ENCODE data around the gene PDE11A.

PDE11A gene

DNA sequence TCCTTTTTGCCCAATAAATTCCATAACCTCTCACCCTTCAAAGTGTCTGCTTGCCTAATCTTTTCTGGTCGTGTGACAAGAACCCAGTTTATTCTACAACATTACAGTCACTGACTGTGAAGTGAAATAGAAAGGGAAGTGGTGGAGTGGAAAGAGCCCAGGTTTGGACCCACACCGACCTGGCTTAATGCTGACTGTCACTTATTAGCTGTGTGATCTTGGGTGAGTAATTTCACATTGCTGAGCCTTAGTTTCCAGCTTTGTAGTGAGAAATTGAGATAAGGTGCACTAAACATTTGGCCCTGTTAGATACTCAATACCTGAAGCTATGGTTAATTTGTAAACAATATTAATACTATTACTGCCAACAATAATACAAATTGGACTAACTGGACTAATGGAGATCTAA, 388.9 kb downstream of the PDE11A start:
- no peak for DNase-seq

DNA sequence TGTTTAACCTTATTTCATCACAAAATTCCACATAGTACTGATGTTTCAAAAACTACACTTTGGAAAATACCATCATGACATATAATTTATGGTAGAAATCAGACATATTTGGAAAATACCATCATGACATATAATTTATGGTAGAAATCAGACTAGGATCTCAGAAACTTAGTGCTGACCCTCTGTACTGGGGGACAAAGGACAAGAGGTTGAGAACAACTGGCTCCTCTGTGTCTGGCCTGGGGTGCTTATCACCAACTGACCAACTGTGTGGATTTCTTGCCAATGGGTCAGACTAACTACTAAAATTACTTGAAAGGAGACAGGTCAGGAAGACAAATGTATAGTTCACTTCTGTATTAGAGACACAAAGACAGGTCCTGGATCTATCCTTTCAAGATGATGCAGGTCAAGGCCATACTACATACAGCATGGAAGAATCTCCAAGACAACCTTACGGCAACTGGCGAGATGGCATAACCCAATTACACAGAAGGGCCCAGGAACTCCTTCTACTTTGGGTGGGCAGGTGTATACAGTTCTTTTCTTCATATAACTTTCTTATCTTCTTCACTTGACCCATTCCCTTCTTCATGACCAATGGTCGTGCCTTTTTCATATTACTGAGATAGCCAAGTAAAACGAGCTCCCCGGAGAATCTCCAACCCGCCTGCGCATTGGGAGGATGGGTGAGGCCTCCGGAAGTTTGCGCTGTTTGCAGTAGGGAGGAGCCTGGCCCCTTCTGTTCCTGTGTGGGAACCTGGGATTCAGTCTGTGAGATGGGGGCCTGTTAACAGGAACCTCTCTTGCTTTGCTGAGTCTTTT, 389.5 kb downstream of the PDE11A start:
- DNase-seq = no peak

DNA sequence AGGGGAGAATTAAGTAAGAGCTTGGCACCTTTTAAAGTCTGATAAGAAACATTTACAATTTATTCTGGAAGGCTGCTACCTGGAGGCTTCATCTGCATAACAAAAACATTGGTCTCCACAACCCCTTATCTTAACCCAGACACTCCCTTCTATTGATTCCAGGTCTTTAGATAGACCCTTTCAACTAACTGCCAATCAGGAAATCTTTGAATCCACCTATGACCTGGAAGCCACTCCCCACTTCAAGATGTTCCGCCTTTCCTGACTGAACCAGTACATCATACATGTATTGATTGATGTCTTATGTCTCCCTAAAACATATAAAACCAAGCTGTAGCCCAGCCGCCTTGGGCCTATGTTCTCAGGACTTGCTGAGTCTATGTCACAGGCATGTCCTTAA, 390.6 kb downstream of the PDE11A start:
- no peak for DNase-seq

DNA sequence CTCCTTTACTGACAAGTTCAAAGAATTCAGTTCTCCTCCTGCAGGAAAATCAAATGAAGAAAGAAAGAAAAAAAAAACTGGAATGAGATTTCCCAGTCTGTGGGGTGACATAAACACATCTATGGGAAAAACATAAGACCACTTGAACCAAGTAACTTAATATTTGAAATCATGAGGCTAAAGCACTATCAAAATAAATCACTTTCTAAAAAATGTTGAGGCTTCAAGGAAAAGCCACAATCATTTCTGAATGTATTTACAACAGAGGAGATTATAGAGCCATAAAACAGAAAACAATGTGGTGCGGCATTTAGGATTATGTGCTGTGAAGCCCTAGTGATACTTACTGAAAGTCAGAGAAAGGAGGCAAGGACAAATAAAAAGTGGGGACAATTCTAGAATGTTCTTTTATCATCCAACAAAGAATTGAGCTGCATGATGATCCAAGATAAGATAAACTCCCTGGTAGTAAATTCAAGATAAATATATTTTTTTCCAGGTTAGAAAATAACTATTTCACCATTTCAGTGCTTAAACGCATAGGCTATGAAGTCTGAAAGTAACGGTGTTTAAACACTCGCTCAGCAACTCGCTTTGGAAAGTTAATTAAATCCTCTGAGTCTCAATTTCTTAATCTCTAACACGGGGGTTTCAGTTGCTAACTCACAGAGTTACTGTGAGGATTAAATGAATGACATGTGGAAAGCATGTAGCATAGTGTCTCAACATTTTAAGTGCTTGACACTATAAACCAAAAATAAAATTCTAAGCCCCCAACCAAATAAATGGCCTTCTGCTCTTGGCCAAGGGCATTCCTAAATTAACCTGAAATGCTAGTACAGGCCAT, 391.5 kb downstream of the PDE11A start:
- no peak for DNase-seq

DNA sequence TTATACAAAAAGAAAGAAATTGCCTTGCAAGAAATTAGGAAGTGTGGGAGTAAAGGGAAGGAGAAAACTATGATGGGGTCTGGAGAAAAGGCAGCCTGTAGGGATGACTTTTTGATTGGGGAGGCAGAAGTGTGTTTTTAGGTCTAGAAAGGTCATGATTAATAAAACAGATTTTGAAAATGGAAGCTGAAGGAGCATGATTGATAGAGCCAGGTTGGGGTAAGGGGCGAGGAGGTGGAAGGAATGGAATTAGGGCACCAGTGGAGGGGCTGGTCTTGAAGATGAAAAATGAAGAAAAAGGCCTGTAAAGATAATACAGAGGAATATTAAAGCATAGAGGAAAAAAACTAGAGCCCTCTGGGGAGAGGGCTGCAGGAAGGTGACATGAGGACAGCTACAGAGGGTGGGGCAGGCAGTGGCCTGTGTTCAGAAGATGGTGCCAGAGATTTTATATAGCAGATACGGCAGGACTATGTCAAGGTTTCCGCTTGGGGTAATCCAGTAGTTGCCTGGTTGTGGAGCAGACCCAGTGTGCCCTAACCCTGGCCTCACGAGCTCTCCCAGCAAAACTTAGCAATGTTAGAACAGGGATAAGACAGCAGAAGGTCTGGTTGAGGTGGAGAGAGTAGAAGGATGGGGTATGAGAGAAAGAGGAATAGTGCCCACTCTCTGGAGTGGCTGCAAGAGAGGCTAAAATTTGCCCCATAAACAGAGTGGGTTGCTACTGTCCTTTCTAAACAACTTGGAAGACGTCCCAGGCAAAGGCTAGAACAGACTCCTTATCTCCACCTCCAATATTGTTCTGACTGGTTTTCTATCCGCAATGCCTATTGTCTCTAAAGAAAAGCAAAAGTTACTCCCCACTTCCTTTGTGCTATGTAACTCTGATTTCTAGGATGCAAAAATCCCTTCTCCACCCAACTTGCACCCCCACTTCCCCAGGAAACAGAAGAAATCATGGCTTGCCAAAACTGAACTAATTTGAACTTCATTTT, 392.7 kb downstream of the PDE11A start:
- no peak for DNase-seq

DNA sequence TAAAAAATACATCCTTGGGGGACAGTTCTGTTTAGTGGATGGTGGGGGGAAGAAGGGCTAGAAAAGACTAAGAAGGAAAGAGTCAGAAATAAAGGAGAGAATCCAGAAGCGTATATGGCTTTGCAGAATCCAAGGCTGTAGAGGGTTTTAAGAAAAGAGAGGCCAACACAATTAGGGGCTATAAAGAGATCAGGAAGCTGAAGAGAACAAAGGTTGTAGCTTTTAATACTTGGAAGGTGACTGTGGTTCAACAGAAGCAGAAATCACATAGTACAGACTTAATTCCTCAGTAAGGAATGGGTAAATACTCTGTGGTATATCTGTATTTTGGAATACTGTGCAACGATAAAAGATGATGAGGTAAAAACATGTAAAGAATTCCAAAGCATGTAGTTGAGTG, 393.6 kb downstream of the PDE11A start:
- no peak for DNase-seq

DNA sequence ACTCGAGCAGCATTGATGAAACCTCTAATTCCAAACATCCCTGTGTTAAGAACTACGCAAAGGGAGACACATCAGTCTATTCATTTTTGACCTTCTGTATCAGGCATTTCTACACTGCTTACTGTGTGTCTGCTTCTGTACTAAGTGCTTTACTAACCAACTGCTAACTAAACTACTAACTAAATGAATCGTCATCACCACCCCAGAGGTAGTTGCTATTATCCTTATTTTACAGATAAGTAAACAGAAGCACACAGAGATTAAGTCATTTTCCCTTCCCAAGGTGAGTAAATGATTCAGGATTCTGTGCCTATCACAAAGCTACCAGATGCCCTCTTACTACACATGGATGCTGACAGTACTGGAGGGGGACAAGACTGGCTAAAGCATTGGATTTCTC, 395.9 kb downstream of the PDE11A start:
- DNase-seq = no peak

DNA sequence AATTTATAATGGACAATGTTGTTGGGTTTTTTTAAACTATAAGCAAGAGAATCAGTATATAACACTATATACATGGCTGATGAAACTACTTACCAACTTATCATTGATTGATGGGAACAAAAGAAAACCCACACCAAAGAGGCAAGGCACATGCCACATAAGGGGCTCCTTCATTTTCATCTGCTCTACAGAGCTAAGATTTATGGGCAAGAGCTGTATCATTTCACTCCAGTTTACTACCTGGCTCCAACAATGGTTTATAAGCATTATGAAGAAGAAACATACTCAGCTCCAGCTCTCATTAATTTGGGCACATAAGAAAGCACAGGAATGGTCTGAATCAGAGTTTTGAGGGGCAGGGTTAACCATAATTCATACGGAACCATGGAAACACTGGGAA, 396.8 kb downstream of the PDE11A start:
- DNase-seq = no peak

DNA sequence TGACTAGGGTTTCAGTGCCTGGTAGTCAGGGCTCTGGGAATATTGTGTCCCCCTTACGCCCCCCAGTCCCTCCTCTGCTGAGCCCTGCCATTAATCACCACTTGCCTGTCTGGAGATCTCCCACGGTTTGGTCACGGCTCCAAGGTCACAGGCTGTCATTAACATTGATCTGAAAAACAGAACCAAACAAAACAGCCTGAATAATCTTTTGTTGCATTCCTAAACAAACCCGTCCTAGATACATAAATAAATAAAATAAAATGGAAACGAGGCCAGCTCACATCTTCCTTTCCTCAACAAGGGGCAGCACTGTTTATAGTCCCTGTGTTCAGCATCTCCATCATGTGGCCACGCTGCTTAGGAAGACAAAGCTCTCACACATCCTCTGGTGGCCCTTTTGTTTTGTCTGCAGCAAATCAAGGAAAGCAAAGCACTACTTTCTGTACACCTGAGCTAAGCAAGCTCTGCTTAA, 397.2 kb downstream of the PDE11A start:
- DNase-seq = no peak

DNA sequence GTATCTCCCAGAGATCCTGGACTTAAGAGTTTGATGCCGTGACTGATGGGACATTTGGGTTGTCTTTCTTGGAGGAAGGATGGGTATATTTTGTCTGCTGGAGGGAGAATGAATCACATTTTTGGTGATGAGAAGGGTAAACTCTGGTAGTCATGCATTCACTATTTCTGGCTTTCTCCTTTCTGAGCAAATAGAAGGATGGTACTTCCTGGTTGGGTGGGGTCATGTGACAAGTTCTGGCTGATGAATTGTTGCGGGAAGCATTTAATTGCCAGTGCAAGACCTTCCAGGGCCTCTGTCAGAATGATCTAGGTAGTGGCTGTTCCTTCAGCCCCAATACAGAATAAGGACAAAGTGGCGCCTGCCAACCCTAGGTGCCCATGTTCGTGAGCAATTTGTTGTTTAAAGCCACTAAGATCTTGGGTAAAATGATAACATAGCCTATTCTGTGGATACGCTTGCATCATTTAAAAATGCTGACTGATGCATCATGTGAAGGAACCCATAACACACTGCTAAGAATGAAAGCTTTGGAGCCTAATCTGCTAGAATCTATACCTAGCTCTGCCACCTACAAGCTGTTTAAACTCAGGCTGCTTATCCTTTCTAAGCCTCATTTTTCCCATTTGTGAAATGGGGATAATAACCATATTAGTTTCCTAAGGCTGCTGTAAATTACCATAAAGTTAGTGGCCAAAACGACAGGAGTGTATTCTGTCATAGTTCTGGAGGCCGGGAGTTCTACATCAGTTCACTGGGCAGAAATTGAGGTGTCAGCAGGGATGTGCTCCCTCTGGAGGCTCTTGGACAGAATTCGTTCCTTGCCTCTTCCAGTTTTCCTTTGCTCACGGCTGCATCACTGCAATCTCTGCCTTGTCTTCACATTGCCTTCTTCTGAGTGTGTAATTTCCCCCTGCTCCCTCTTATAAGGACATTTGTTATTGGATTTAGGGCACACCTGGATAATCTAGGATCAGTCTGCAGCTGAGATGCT, 398.7 kb downstream of the PDE11A start:
- no peak for DNase-seq

DNA sequence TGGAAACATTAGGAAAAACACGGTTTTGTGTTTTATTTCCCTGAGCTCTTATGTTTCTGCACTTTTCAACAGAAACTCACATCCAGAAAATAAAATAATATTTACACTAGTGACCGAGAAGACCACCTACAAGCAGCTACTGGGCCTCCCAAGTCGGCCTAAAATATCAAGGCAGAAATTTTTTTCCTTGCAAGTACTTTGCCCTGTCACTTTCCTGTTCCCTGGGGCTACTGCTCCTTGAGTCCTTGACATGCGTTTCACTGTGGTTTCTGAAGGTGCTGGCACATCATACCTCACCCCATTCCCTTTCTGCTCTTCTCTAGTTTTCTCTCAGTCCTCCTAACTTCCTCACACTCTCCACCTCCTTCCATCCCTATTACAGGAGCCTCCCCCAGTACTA, 400.9 kb downstream of the PDE11A start:
- no peak for DNase-seq

DNA sequence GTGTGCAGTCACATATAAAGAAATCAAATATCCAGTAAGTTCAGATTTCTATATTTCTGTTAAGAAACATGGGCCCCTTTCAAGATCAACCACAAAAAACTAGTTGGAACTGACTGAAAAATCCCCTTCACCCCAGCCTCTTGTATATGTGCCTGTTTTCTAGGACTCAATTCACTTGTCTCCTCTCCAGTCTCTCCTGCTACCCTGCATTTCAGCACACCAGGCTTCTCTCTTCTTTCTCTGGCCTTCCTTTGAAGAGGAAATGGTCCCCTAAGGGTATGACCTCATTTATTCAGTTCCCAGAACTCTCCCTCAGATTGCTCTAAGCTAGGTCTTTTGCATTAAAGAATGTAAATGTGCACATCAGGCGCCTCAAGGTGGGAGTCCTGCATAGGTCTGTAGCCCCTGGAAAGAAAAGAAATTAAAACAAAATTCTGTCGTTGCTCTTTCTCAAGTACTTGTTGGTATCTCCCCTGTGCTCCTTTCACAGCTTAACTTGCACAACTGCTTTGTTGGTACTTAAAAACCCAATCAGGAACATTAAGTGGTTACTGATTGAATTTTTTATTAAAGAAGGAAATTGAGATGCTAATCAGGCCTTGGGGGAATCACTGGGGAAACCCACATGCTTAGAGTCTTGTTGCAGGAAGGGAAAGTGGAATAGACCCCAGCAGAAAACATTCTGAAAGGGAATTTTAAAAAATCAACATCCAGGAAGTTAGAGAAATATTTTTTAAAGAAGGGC, 401.6 kb downstream of the PDE11A start:
- no peak for DNase-seq

DNA sequence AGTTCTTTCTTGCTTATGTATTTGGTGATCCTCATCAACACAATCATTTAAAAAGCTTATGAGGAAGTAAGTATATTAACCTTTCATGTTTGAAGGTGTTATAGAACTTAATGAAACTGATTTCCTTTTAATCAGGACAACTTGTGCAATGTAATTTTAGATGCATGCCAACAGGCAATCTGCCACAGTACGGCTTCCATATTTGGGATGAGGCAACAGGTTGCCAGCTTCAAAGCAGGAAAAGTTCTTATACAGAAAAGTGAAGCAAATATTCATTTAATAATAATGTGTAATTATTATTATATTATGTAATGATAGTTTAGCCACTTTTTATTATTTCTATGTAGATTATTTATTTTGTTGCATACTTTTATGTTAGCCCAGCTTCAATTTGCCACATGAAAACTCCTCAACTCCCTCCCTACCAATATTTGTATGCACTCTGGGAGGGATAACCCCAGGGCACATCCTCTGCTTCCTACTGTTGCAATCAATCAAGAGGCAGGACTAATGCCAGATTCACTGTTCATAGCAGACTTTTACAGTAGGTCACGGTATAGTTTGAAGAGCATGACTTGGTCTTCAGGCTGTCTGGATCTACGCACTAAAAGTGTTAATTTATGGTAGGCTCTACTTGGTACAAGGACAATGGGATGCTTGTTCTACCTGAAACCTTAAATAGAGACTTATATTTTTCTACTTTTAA, 402.8 kb downstream of the PDE11A start:
- DNase-seq = no peak

DNA sequence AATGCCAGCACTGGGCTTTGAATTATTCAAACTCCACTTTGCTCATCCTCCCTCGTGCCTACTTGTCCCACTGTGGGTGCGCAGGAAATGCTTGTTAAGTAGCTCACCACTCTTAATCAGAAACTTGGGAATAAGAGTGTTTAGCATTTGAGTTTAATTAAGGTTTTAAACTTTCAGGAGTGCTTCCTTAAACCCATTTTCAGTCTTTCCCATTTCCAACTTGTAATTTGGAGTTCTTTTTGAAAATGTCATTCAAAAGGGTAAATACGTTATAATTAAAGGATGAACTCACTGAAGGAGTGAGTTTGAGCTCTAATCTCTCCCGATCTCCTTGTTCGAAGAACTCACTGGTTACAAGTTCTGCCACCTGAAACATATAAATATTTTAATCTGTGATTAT, 403.4 kb downstream of the PDE11A start:
- DNase-seq = no peak

DNA sequence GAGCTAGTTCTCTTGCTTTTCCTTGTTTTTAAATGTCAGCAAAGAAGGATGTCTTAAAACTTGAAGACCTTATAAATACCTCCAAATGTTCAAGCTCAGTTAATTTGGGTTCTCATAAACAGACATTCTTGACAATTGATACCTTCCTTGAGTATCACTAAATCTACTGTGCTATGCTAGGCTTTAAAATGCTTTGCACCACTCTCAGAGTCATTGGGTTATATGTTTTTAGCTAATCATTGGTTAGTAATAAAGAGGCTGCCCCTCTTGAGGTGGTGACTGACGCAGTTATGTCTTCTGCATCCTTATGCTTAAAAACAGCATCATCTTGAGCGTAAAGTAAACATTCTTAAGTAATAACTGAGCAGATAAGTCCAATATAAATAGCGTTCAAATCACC, 404.0 kb downstream of the PDE11A start:
- no peak for DNase-seq

DNA sequence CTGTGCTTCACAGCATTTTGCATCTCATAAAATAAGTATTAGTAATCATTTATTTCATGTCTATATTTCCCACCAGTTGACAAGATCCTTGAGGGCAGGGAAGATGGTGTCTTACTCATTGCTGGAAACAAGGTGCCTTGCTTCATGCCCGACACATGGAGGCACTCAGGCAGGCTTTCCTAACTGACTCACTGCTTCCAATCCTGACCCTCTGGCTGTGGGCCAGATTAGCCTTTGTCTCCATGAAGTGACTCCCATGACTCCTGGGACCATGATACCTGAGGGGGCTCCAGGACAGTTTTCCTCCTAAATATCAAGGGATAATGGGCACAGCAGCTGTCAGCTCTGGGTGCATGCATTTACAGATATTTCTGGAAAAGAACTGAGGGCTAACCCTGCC, 405.0 kb downstream of the PDE11A start:
- DNase-seq = no peak

DNA sequence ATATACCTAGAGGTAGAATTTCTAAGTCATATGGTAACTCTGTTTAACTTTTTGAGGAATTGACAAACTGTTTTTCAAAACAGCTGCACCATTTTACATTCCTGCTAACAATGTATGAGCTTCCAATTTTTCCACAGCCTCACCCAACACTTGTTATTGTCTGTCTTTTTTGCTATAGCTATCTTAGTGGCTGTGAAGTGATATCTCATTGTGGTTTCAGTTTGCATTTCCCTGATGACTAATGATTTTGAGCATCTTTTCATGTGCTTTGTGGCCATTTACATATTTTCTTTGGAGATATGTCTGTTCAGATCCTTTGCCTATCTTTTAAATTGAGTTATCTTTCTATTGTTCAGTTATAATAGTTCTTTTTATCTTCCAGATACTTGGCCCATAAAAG, 406.2 kb downstream of the PDE11A start:
- no peak for DNase-seq

DNA sequence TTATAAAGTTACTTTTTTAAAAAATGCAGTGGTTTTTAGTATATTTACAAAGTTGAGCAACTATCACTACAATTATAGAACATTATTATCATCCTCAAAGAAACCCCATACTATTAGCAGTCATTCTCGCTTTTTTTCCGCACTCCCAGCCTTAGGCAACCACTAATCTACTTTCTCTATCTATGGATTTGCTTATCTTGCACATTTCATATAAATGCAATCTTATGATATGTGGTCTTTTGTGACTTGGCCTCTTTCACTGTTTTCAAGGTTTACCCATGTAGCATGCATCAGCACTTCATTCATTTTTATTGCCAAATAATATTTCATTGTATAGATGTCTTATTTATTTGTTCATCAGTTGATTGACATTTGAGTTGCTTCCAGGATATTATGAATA, 406.6 kb downstream of the PDE11A start:
- DNase-seq = no peak

DNA sequence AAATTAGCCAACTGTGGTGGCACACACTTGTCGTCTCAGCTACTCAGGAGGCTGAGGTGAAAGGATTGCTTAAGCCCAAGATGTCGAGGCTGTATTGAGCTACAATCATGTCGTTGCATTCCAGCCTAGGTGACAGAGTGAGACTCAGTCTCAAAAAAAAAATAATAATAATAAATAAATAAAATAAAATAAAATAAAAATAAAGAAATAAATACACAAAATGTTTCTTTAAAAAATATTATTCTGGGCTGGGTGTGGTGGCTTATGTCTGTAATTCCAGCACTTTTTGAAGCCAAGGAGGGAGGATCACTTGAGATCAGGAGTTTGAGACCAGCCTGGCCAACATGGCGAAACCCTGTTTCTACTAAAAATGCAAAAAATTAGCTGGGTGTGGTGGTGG, 407.2 kb downstream of the PDE11A start:
- DNase-seq = no peak

DNA sequence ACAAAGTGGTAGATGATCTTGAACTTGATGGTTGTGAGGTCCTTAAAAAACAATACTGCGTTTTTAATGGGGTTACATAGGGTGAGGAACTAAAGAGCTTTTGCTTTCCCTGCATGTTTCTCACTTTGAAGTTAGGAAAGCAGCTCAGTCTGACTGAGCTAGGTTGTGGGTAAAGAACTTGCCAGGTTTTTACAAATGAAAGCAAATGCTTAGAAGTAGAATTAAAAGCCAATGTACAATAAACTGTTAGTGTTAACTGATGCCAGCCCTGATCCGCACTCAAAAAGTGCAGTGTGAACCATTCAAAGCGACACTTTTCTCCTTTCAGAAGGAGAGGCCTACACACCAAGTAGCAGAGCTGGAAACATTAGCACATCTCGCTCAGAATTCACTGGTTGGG, 409.7 kb downstream of the PDE11A start:
- no peak for DNase-seq
